SK-N-MC (cell line): ENCODE data around the gene SOX11.

ENCODE experiments used
- DNase-seq: peaks from one replicate; pipeline ENCODE4 v3.0.0-alpha.2; 2011; ENCODE audit warnings: low read depth, low spot score
- H3K27ac ChIP-seq: fragments of 200-600 bp; sonication (generic); 2 replicates; pipeline ENCODE4 v1.5.1; 2016; ENCODE audit warnings: mixed run types
- H3K36me3 ChIP-seq: fragments of 200-600 bp; sonication (generic); 2 replicates; pipeline ENCODE4 v1.6.1; 2017; ENCODE audit warnings: antibody characterized with exemption, low read length, mixed read lengths; ENCODE audit not compliant: insufficient read depth
- H3K4me3 ChIP-seq: fragments of 200-600 bp; sonication (generic); 2 replicates; pipeline ENCODE4 v1.5.1; 2016
- H3K9ac ChIP-seq: fragments of 200-600 bp; sonication (generic); 2 replicates; pipeline ENCODE4 v1.8.0; 2017; ENCODE audit warnings: mixed run types, mixed read lengths; ENCODE audit not compliant: insufficient read length
- H3K9me3 ChIP-seq: fragments of 200-600 bp; sonication (generic); 2 replicates; pipeline ENCODE4 v1.6.1; 2017; ENCODE audit warnings: low read depth, mild to moderate bottlenecking, antibody characterized with exemption, low read length, moderate library complexity, mixed read lengths
- EZH2 ChIP-seq: fragments of 200-600 bp; sonication (generic); IDR thresholded peaks from one replicate; pipeline ENCODE4 v1.6.1; 2017; ENCODE audit warnings: antibody characterized with exemption
- FOXP2 ChIP-seq: optimal IDR thresholded peaks from 2 replicates; pipeline ENCODE3; 2011; ENCODE audit warnings: mild to moderate bottlenecking, moderate library complexity; ENCODE audit not compliant: insufficient read depth; ENCODE audit errors: extremely low read length, control extremely low read depth
- POLR2AphosphoS5 ChIP-seq: IDR thresholded peaks from 2 replicates; pipeline ENCODE4 v1.6.1; 2012; ENCODE audit warnings: mild to moderate bottlenecking, low read depth, low read length, borderline replicate concordance

Gene SOX11

DNA sequence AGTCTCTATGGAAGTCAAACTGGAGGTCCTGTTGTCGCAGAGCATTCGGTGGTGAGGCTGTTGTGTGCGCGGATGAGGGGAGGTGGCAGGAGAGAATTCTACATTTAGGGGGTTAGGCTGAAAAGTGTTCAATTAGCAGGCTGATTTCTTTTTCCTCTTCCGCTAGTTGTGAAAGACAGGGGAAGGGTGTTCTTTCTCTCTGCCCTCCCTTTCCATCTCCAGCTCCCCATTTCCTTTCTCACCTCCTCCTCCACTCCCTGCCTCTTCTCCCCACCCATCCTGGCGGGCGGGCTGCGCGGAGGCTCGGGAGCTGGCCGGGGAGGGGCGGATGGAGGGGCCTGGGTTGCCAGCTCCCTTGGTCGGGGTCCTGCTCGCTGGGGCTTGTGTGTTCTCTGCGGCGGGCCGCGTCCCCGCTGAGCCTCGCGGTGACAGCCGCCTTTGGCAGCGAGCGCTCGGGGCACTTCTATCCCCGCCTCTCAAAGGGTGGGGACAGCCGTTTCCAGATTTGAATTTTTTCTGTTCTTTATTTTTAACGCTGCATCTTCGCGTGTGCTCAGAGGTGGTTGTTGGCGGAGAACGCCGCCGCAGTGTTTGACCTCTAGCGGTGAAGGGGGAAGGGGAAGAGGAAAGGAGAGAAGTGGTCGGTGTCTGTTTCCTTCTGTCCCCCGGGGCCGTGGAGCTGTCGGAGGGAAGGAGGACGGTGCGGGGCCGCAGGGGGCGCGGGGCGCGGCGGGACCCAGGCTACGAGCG is 3.6 kb downstream of the SOX11 start:
- DNase-seq = no peak
- no peaks in the 10 kb centered on the region for H3K9me3 ChIP-seq
- TF ChIP-seq POLR2AphosphoS5 = peak; percentile 58; the same call in 1 of the 2 replicates
- no peak for TF ChIP-seq FOXP2
- H3K4me3 ChIP-seq = peak overlapping the region; percentile 91
- peaks cover 10% of the 10 kb centered on the region; the same call in 1 of the 2 replicates for H3K36me3 ChIP-seq
- peak overlapping the region; percentile 64 for H3K9ac ChIP-seq
- no peak overlapping the region for H3K27ac ChIP-seq

DNA sequence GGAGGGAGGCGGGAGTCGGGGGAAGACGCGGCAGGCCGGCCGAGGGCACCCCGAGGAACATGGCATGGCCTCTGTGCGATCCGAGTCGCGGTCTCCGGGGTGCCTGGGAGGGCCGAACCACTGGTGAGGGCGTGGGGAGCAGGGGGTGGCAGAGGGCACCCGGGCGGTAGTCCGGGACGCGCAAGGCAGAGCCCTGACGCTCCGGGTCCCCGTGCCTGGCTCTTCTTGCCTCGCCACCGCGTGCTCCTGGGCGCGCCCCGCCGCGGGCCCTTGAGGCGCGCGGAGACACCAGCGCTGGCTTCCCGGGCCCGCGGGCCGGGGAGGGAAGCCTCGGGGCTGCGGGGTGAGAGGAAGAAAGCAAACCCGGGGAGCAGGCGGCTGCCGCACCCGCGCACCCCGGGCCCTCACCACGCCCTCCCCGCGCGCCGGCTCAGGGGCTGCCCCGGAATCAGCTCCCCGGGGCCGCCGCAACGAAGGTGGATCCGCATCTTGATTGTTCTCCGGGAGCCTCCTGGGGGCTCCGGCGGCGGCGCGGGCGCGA is 4.3 kb downstream of the SOX11 start:
- Histone ChIP-seq H3K4me3 (peak overlapping the region; percentile 91), H3K36me3 (peaks cover 12% of the 10 kb centered on the region), H3K9me3 (no peaks in the 10 kb centered on the region), H3K27ac (no peak overlapping the region), H3K9ac (peak overlapping the region; percentile 64)
- no peak for DNase-seq
- TF ChIP-seq POLR2AphosphoS5 = no peak
- no peak for TF ChIP-seq EZH2
- TF ChIP-seq FOXP2 = no peak

DNA sequence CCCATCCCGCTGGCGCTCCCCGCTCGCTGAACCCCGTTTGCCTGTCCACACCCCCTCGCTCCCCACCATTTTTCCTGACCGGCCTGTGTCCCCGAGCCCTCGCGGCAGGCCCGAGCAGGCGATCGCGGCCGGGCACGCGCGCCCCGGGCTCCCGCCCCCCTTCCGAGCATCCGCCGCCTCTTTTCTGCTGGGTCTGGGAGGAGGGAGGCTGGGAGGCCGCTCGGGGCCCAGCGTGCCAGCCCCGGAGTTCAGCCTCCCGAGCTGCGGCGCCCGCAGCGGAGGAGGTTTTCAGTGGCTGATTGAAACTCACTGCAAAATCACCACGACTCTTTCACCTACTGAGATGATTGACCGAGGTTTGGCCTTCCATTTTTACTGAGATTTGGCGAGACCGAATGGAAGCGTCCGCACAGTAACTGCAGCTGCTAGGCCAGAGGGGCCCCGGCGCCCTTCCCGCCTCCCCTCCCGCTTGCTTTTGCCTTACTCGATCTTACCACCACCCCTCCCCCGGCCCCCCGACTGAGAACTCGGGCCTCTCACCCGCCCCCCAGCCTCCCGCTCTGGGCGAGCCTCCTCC is 4.8 kb downstream of the SOX11 start:
- TF ChIP-seq FOXP2 = no peak
- TF ChIP-seq POLR2AphosphoS5 = peak; percentile 22; the same call in 1 of the 2 replicates
- no peak overlapping the region for H3K9ac ChIP-seq
- no peaks in the 10 kb centered on the region for H3K9me3 ChIP-seq
- no peak overlapping the region for H3K27ac ChIP-seq
- H3K4me3 ChIP-seq = peak overlapping the region; percentile 91
- no peak for DNase-seq
- peaks cover 17% of the 10 kb centered on the region for H3K36me3 ChIP-seq

DNA sequence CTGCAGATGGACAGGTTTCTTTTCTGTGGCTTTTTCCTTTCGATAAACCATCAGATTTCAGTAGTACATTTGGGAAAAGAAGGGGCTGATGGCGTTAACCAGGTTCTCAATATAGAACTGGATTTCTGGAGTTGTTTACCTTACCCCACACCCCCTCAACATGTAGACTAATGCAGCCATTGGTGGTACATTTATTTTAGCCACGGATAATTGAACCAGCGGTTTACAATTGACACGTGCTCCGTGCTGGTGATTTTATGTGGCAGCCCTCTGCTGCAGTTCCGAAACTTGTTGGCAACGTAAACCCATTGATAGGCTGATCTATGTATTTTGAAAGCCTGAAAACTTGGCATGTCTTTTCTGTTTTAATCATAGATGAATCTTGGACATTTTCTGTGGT is 5.4 kb downstream of the SOX11 start:
- no peaks in the 10 kb centered on the region for H3K9me3 ChIP-seq
- H3K4me3 ChIP-seq = peak overlapping the region; percentile 47
- H3K27ac ChIP-seq = no peak overlapping the region
- peaks cover 19% of the 10 kb centered on the region for H3K36me3 ChIP-seq
- no peak for DNase-seq
- TF ChIP-seq POLR2AphosphoS5 = no peak
- TF ChIP-seq EZH2 = no peak
- TF ChIP-seq FOXP2 = no peak
- no peak overlapping the region for H3K9ac ChIP-seq

DNA sequence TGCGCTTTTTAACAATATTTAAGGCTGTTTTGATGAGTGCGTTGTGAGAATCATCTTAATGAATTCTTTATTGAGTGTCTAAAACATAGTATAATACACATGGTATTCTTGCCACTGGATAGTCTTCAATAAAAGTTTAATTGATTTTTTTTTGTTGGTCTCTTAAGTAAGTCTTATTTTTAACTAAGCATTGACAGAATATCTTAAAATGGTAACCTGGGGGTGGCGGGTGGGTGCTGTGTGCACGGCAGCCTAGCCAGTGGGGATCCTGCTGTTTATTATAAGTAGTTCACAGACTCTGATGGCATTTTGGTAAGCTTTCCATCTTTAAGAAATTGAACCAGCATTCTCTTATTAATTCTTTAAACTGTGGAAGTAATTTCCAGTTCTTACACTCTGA is 6.0 kb downstream of the SOX11 start:
- TF ChIP-seq POLR2AphosphoS5 (no peak), EZH2 (no peak)
- Histone ChIP-seq H3K9me3 (no peaks in the 10 kb centered on the region), H3K36me3 (peaks cover 24% of the 10 kb centered on the region), H3K27ac (no peak overlapping the region), H3K9ac (no peak overlapping the region), H3K4me3 (peak overlapping the region; percentile 47)
- no peak for DNase-seq

DNA sequence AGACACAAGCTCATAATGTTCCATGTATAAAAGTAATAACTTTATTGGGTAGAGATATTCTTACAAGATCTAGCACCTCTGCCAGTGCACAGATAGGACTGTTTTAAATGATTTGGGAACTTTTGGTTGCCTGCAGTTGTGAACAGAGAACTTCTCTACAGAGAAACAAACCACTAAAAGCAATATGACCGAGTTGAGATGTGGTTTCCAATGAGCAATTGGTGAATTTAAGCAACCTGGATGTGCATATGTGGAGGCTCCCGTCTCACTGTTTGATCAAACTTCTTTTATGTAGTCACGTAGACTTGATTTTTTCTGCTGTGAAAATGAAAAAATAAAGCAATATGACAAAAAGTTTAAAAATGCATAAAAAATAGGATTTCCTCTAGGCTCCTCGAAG is 7.8 kb downstream of the SOX11 start:
- no peak for TF ChIP-seq EZH2
- TF ChIP-seq POLR2AphosphoS5 = no peak
- no peak for TF ChIP-seq FOXP2
- Histone ChIP-seq H3K9me3 (no peaks in the 10 kb centered on the region), H3K9ac (no peak overlapping the region), H3K27ac (no peak overlapping the region), H3K4me3 (no peak overlapping the region), H3K36me3 (peaks cover 22% of the 10 kb centered on the region)
- no peak for DNase-seq

DNA sequence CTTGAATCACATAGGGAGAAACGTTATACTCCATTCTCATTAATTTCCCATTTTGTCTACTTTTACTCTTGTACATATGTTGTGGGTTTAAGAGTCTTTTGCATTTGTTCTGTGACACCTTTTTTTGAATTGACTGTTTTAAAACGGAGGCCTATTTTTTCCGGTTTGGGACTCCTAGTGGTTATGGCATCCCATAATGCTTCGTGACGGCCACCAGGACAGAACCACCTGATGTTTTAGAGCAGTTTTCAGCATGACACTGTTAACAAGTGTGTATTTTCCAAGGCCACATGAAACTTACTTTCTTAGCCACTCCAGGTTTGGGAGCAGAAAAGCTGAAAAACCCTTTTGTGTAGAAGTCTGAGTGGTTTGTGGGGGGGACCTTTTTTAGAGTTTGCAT is 8.4 kb downstream of the SOX11 start:
- Histone ChIP-seq H3K36me3 (peaks cover 20% of the 10 kb centered on the region), H3K9ac (no peak overlapping the region), H3K27ac (no peak overlapping the region), H3K9me3 (no peaks in the 10 kb centered on the region), H3K4me3 (peak overlapping the region; percentile 32)
- TF ChIP-seq FOXP2 = no peak
- no peak for TF ChIP-seq EZH2
- TF ChIP-seq POLR2AphosphoS5 = no peak
- DNase-seq = no peak

DNA sequence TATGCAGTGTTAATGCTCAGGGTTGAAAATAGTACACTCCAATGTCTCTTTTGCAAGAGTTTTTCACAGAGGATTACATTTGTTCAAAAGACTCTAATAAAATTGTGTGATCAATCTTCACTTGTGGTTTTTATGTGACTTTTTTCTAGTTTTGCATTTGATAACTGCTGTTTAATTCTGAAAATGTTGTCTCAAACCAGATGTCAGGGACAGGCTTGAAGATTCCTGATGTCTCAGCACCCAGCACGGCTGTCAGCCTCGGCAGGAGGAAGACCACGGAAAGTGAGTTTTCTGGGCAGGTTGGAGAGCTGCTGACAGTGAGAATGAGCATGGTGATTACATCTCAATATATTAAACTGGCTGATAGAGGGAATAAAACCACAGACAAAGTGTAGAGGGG is 9.1 kb downstream of the SOX11 start:
- TF ChIP-seq POLR2AphosphoS5 (peak; percentile 12; the same call in 1 of the 2 replicates), EZH2 (no peak)
- Histone ChIP-seq H3K27ac (no peak overlapping the region; the same call in 1 of the 2 replicates), H3K9ac (no peak overlapping the region), H3K4me3 (peak overlapping the region; percentile 32), H3K9me3 (no peaks in the 10 kb centered on the region), H3K36me3 (peaks cover 20% of the 10 kb centered on the region)
- DNase-seq = no peak

DNA sequence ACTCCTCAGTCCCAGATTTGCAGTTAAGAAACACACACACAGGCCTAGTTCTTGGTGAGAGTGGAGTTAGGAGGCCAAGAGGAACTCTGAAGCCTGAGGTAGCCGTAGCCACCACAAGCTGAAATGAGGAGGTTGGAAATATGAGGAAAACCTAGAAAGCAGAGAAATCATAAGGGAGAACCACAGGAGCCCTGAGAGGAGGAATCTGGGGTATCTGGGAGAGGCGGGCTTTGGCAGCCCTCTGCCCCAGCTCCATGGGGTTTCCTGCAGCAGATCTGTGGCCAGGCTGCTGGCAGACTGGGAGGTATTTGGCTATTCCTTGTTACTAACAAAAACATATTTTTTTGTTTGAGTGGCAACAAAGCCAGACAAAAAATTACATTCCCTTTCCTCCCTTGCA is 11.0 kb downstream of the SOX11 start:
- H3K4me3 ChIP-seq = no peak overlapping the region
- no peak overlapping the region for H3K9ac ChIP-seq
- peaks cover 20% of the 10 kb centered on the region for H3K36me3 ChIP-seq
- no peak for TF ChIP-seq POLR2AphosphoS5
- no peak for TF ChIP-seq FOXP2
- TF ChIP-seq EZH2 = no peak
- no peaks in the 10 kb centered on the region for H3K9me3 ChIP-seq
- no peak overlapping the region for H3K27ac ChIP-seq
- no peak for DNase-seq
